Keratinocyte (primary cell): ENCODE measurements around the gene RAB3IL1.

Experiments used
- CTCF ChIP-seq, 3 experiments: IDR thresholded peaks in 1 of 3; conservative IDR thresholded peaks in 1 of 3; optimal IDR thresholded peaks in 1 of 3; 2 replicates in 2 of 3; 3 replicates in 1 of 3; pipeline versions ENCODE3 to v1.5.1; 2011; ENCODE audit warnings: low read length in 3 of 3, mild to moderate bottlenecking in 3 of 3, moderate library complexity in 2 of 3, control low read depth in 1 of 3, inconsistent platforms in 1 of 3; ENCODE audit not compliant: insufficient read depth in 2 of 3; ENCODE audit errors: extremely low read depth in 1 of 3
- EZH2 ChIP-seq: IDR thresholded peaks from one replicate; pipeline ENCODE4 v1.6.1; 2012; ENCODE audit warnings: inconsistent platforms, mild to moderate bottlenecking, low read length, moderate library complexity

GRCh38 chr11:61959678-61960077, 42.3 kb upstream of the RAB3IL1 start:
- no peak for TF ChIP-seq CTCF (optimal IDR thresholded peaks at IDR 0.05 in 1 of 3, IDR thresholded peaks at IDR 0.05 in 1 of 3, conservative IDR thresholded peaks at IDR 0.05 in 1 of 3; ENCODE audit: extremely low read depth in 1 of 3, insufficient read depth in 2 of 3, low read length in 3 of 3)
- no peak for TF ChIP-seq EZH2
